GM23338 (cell line): ENCODE measurements around the gene ARL13B. TPM values are rescaled to one million over a fixed set of nuclear protein-coding genes. Genes with fewer than 3 reads are reported as not detected.

Experiments
- ATAC-seq: fragments of 200-7000 bp; cut with Tn5 transposase; 3 replicates; pipeline ENCODE4 v1.9.1; 2020
- DNase-seq: peaks from one replicate; pipeline ENCODE4 v3.0.0-alpha.2; 2015; ENCODE audit warnings: low spot score
- H2AFZ ChIP-seq: fragments of 200-600 bp; sonication (generic); 2 replicates; pipeline ENCODE4 v1.8.0; 2016; ENCODE audit warnings: antibody characterized with exemption, mild to moderate bottlenecking, moderate library complexity
- H3F3A ChIP-seq: fragments of 200-600 bp; sonication (generic); replicated peaks from 2 replicates; pipeline ENCODE4 v1.8.0; 2017; ENCODE audit warnings: antibody characterized with exemption, mixed run types, low read depth
- H3K27ac ChIP-seq: fragments of 200-600 bp; sonication (generic); 2 replicates; pipeline ENCODE4 v1.6.1; 2016; ENCODE audit warnings: low read depth
- H3K27me3 ChIP-seq: fragments of 200-600 bp; sonication (generic); 2 replicates; pipeline ENCODE4 v1.8.0; 2016; ENCODE audit warnings: mild to moderate bottlenecking, mixed run types, moderate library complexity; ENCODE audit not compliant: insufficient read depth
- H3K36me3 ChIP-seq: fragments of 200-600 bp; sonication (generic); 2 replicates; pipeline ENCODE4 v1.8.0; 2016; ENCODE audit warnings: mild to moderate bottlenecking; ENCODE audit not compliant: insufficient read depth
- H3K4me1 ChIP-seq: fragments of 200-600 bp; sonication (generic); 2 replicates; pipeline ENCODE4 v1.8.0; 2016; ENCODE audit warnings: mild to moderate bottlenecking, moderate library complexity; ENCODE audit not compliant: insufficient read depth
- H3K4me2 ChIP-seq: fragments of 200-600 bp; sonication (generic); 2 replicates; pipeline ENCODE4 v1.7.1; 2017; ENCODE audit warnings: mixed run types
- H3K4me3 ChIP-seq: fragments of 200-600 bp; sonication (generic); 2 replicates; pipeline ENCODE4 v1.6.1; 2016; ENCODE audit warnings: mixed run types
- H3K79me2 ChIP-seq: fragments of 200-600 bp; sonication (generic); replicated peaks from 2 replicates; pipeline ENCODE4 v1.8.0; 2017; ENCODE audit warnings: mild to moderate bottlenecking; ENCODE audit not compliant: insufficient read depth
- H3K9me2 ChIP-seq: fragments of 200-600 bp; sonication (generic); 2 replicates; pipeline ENCODE4 v1.8.0; 2017; ENCODE audit not compliant: insufficient read depth
- H4K20me1 ChIP-seq: fragments of 200-600 bp; sonication (generic); replicated peaks from 2 replicates; pipeline ENCODE4 v1.8.0; 2017; ENCODE audit warnings: mild to moderate bottlenecking; ENCODE audit not compliant: insufficient read depth
- H3K27ac Mint-ChIP-seq: 2 replicates; pipeline ENCODE4 v1.8.0; 2020; ENCODE audit warnings: inconsistent platforms, mild to moderate bottlenecking, moderate library complexity, mixed read lengths
- H3K27me3 Mint-ChIP-seq: 3 replicates; pipeline ENCODE4 v1.8.0; 2022; ENCODE audit warnings: low read depth, mild to moderate bottlenecking, moderate library complexity, mixed read lengths, inconsistent platforms; ENCODE audit not compliant: insufficient read depth, poor library complexity
- H3K36me3 Mint-ChIP-seq: 3 replicates; pipeline ENCODE4 v1.8.0; 2021; ENCODE audit warnings: low read depth, mild to moderate bottlenecking, inconsistent platforms, moderate library complexity, mixed read lengths
- H3K4me1 Mint-ChIP-seq: 3 replicates; pipeline ENCODE4 v1.8.0; 2020; ENCODE audit warnings: mild to moderate bottlenecking, inconsistent platforms, mixed read lengths
- H3K4me3 Mint-ChIP-seq: 3 replicates; pipeline ENCODE4 v1.8.0; 2021; ENCODE audit warnings: moderate library complexity, mild to moderate bottlenecking, inconsistent platforms, mixed read lengths
- H3K9me3 Mint-ChIP-seq: 3 replicates; pipeline ENCODE4 v1.8.0; 2020; ENCODE audit warnings: moderate library complexity, mild to moderate bottlenecking, inconsistent platforms, mixed read lengths
- CREB1 ChIP-seq: fragments of 250-450 bp; sonication (Bioruptor Pico); IDR thresholded peaks from 2 replicates; pipeline ENCODE4 v1.5.0; 2020; ENCODE audit warnings: low read depth, mild to moderate bottlenecking, moderate library complexity
- CTCF ChIP-seq, 2 experiments: fragments of 200-600 bp in 1 of 2; sonication (generic) in 1 of 2; conservative IDR thresholded peaks; 2 replicates each; pipeline versions ENCODE4 v1.5.1 to v1.6.1; 2016 to 2017; ENCODE audit warnings: antibody characterized with exemption in 2 of 2, low read depth in 2 of 2, mild to moderate bottlenecking in 2 of 2, moderate library complexity in 1 of 2
- ETS1 ChIP-seq: IDR thresholded peaks from 2 replicates; pipeline ENCODE4 v1.6.1; 2016; ENCODE audit warnings: antibody characterized with exemption
- EZH2 ChIP-seq: fragments of 200-600 bp; sonication (generic); IDR thresholded peaks from one replicate; pipeline ENCODE4 v1.8.0; 2017; ENCODE audit warnings: antibody characterized with exemption, mild to moderate bottlenecking, low read depth; ENCODE audit not compliant: unreplicated experiment
- EZH2phosphoT487 ChIP-seq: fragments of 200-600 bp; sonication (generic); IDR thresholded peaks from one replicate; pipeline ENCODE4 v1.8.1; 2018; ENCODE audit warnings: antibody characterized with exemption; ENCODE audit not compliant: unreplicated experiment
- JUNB ChIP-seq: IDR thresholded peaks from one replicate; pipeline ENCODE4 v1.6.1; 2016; ENCODE audit warnings: antibody characterized with exemption; ENCODE audit not compliant: unreplicated experiment
- NANOG ChIP-seq: IDR thresholded peaks from 2 replicates; pipeline ENCODE4 v1.6.1; 2016; ENCODE audit warnings: antibody characterized with exemption, borderline replicate concordance
- POLR2AphosphoS5 ChIP-seq: IDR thresholded peaks from 2 replicates; pipeline ENCODE4 v1.6.1; 2016; ENCODE audit warnings: antibody characterized with exemption, low read depth
- REST ChIP-seq: IDR thresholded peaks from one replicate; pipeline ENCODE4 v1.6.1; 2018; ENCODE audit warnings: antibody characterized with exemption; ENCODE audit not compliant: unreplicated experiment
- STAT1 ChIP-seq: IDR thresholded peaks from one replicate; pipeline ENCODE4 v1.6.1; 2016; ENCODE audit warnings: antibody characterized with exemption; ENCODE audit not compliant: unreplicated experiment
- ZNF114 ChIP-seq: fragments of 250-450 bp; sonication (Bioruptor Pico); IDR thresholded peaks from 2 replicates; pipeline ENCODE4 v1.5.0; 2020; ENCODE audit warnings: mild to moderate bottlenecking, moderate library complexity
- ZNF331 ChIP-seq: fragments of 250-450 bp; sonication (Bioruptor Pico); IDR thresholded peaks from 2 replicates; pipeline ENCODE4 v1.5.0; 2020; ENCODE audit warnings: low read depth, mild to moderate bottlenecking, moderate library complexity
- ZNF462 ChIP-seq: fragments of 250-450 bp; sonication (Bioruptor Pico); IDR thresholded peaks from 2 replicates; pipeline ENCODE4 v1.5.0; 2020; ENCODE audit warnings: mild to moderate bottlenecking, moderate library complexity
- polyA plus RNA-seq: library from polyadenylated mRNA; unstranded; fragments of >200 nt; fragmentation: Nextera tagmentation; extraction: Ambion mirVana; gene quantifications from 2 replicates; pipeline ENCODE4 v1.2.1, GENCODE V29; 2016
- total RNA-seq: library from RNA; depleted of rRNA; stranded (reverse); fragments of >200 nt; shearing (Covaris generic); gene quantifications from 2 replicates; pipeline ENCODE4 v1.2.3, GENCODE V29; 2014

The ARL13B gene
- total and polyA plus RNA-seq, 2 experiments from 2014 or later = 7.9 to 17.1 TPM

DNA sequence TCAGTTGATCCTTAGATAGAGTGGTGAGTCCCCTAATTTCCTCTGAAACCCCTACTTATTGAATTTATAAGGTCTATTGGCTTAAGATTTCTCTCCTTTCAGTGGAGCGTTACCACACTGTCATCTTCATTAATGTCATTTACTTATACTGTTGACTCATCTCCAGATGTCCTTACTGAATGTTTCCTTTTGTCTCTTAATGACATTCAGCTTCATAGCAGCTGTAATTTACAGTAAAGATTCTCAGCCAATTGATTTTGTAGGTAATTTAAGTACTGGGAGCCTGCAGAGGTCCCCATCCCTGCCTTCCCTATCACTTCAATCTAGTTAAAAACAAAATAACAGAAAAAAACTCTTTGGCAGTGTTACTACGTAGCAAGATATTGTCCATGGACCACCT is 29.7 kb downstream of the ARL13B start (continued):
- TF ChIP-seq CREB1 (CRISPR knock-in tag) = no peak

DNA sequence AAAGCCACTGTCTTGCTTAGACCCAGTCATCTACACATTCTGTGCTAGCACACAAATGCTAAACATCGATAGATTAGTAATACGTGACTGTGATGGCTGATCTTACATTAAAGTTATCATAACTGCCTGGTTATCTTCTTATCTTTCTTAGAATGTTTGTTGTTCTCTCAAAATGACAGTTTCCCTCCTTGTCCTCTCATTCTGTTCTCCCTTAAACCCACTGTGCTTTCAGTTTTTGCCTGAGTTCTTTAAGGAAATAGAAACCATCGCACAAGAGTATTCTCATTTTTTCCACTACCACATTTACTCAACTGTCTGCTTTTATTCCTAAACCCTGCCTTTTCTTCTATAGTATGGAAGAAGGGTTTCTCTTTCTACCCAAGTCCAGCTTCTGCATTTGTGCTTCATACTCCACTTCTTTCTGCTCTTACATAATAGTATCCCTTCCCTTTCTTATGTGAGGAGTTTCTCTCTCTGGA is 31.3 kb downstream of the ARL13B start:
- DNase-seq = no peak
- H3K4me1 ChIP-seq = no peaks in the 10 kb centered on the region
- H3K9me2 ChIP-seq = no peaks in the 10 kb centered on the region
- no peaks in the 10 kb centered on the region for H3F3A ChIP-seq
- no peak overlapping the region for H3K4me3 ChIP-seq
- no peak overlapping the region for H3K27ac ChIP-seq
- H3K4me3 Mint-ChIP-seq = no peak overlapping the region
- no peaks in the 10 kb centered on the region for H3K79me2 ChIP-seq
- H2AFZ ChIP-seq = no peak overlapping the region
- no peak overlapping the region for H3K27ac Mint-ChIP-seq
- H3K4me2 ChIP-seq = no peak overlapping the region
- no peaks in the 10 kb centered on the region for H3K4me1 Mint-ChIP-seq
- no peak for TF ChIP-seq STAT1
- no peak for TF ChIP-seq POLR2AphosphoS5
- TF ChIP-seq ETS1 = no peak
- no peak for TF ChIP-seq ZNF114 (CRISPR knock-in tag)
- TF ChIP-seq REST = no peak
- TF ChIP-seq ZNF331 (CRISPR knock-in tag) = no peak
- no peak for TF ChIP-seq CREB1 (CRISPR knock-in tag)
- no peak for TF ChIP-seq ZNF462
- no peak for TF ChIP-seq NANOG
- no peak for TF ChIP-seq CTCF (conservative IDR thresholded peaks at IDR 0.05; ENCODE audit: low read depth in 2 of 2)
- TF ChIP-seq EZH2phosphoT487 = no peak
- no peak for TF ChIP-seq JUNB
- TF ChIP-seq EZH2 = no peak
- H3K36me3 Mint-ChIP-seq = no peaks in the 10 kb centered on the region
- no peaks in the 10 kb centered on the region for H3K27me3 ChIP-seq
- H3K9me3 Mint-ChIP-seq = no peaks in the 10 kb centered on the region
- no peaks in the 10 kb centered on the region for H3K27me3 Mint-ChIP-seq
- no peak for ATAC-seq
- H3K36me3 ChIP-seq = no peaks in the 10 kb centered on the region
- no peaks in the 10 kb centered on the region for H4K20me1 ChIP-seq
